GM10266 (cell line): Measurements from ENCODE around the gene CTR9.

Source experiments
- DNase-seq: peaks from one replicate; pipeline ENCODE4 v3.0.0; 2012; ENCODE audit errors: extremely low spot score
- CTCF ChIP-seq: IDR thresholded peaks from 2 replicates; pipeline ENCODE4 v1.5.1; 2012; ENCODE audit warnings: mild to moderate bottlenecking, low read depth; ENCODE audit not compliant: control insufficient read depth, insufficient read depth; ENCODE audit errors: missing control alignments

CTR9 gene

GRCh38 chr11:10764412-10764811 lies 13.4 kb downstream of the CTR9 start:
- TF ChIP-seq CTCF, result no peak
- DNase-seq, result no peak

GRCh38 chr11:10770626-10771254 lies 19.7 kb downstream of the CTR9 start:
- DNase-seq, result no peak
- peak; percentile 70 for TF ChIP-seq CTCF

GRCh38 chr11:10771457-10771856 lies 20.4 kb downstream of the CTR9 start:
- DNase-seq, result no peak
- no peak for TF ChIP-seq CTCF

- TF ChIP-seq CTCF, result no peak
- no peak for DNase-seq
Measured at GRCh38 chr11:10774811-10775210, 23.8 kb downstream of the CTR9 start.

- no peak for TF ChIP-seq CTCF
- DNase-seq, result no peak
Measured at GRCh38 chr11:10777393-10777793, 26.3 kb downstream of the CTR9 start.

GRCh38 chr11:10777806-10778205 lies 26.8 kb downstream of the CTR9 start:
- DNase-seq, result no peak
- TF ChIP-seq CTCF, result no peak

- DNase-seq, result no peak
- TF ChIP-seq CTCF, result no peak
Measured at GRCh38 chr11:10778217-10778970, 27.3 kb downstream of the CTR9 start.
